GM23338 (cell line): ENCODE measurements around the gene SRRM2. TPM values are rescaled to one million over a fixed set of nuclear protein-coding genes. Genes with fewer than 3 reads are reported as not detected.

Source experiments
- ATAC-seq: fragments of 200-7000 bp; cut with Tn5 transposase; 3 replicates; pipeline ENCODE4 v1.9.1; 2020
- DNase-seq: peaks from one replicate; pipeline ENCODE4 v3.0.0-alpha.2; 2015; ENCODE audit warnings: low spot score
- H2AFZ ChIP-seq: fragments of 200-600 bp; sonication (generic); 2 replicates; pipeline ENCODE4 v1.8.0; 2016; ENCODE audit warnings: antibody characterized with exemption, mild to moderate bottlenecking, moderate library complexity
- H3F3A ChIP-seq: fragments of 200-600 bp; sonication (generic); replicated peaks from 2 replicates; pipeline ENCODE4 v1.8.0; 2017; ENCODE audit warnings: antibody characterized with exemption, mixed run types, low read depth
- H3K27ac ChIP-seq: fragments of 200-600 bp; sonication (generic); 2 replicates; pipeline ENCODE4 v1.6.1; 2016; ENCODE audit warnings: low read depth
- H3K27me3 ChIP-seq: fragments of 200-600 bp; sonication (generic); 2 replicates; pipeline ENCODE4 v1.8.0; 2016; ENCODE audit warnings: mild to moderate bottlenecking, mixed run types, moderate library complexity; ENCODE audit not compliant: insufficient read depth
- H3K36me3 ChIP-seq: fragments of 200-600 bp; sonication (generic); 2 replicates; pipeline ENCODE4 v1.8.0; 2016; ENCODE audit warnings: mild to moderate bottlenecking; ENCODE audit not compliant: insufficient read depth
- H3K4me1 ChIP-seq: fragments of 200-600 bp; sonication (generic); 2 replicates; pipeline ENCODE4 v1.8.0; 2016; ENCODE audit warnings: mild to moderate bottlenecking, moderate library complexity; ENCODE audit not compliant: insufficient read depth
- H3K4me2 ChIP-seq: fragments of 200-600 bp; sonication (generic); 2 replicates; pipeline ENCODE4 v1.7.1; 2017; ENCODE audit warnings: mixed run types
- H3K4me3 ChIP-seq: fragments of 200-600 bp; sonication (generic); 2 replicates; pipeline ENCODE4 v1.6.1; 2016; ENCODE audit warnings: mixed run types
- H3K79me2 ChIP-seq: fragments of 200-600 bp; sonication (generic); replicated peaks from 2 replicates; pipeline ENCODE4 v1.8.0; 2017; ENCODE audit warnings: mild to moderate bottlenecking; ENCODE audit not compliant: insufficient read depth
- H3K9me2 ChIP-seq: fragments of 200-600 bp; sonication (generic); 2 replicates; pipeline ENCODE4 v1.8.0; 2017; ENCODE audit not compliant: insufficient read depth
- H4K20me1 ChIP-seq: fragments of 200-600 bp; sonication (generic); replicated peaks from 2 replicates; pipeline ENCODE4 v1.8.0; 2017; ENCODE audit warnings: mild to moderate bottlenecking; ENCODE audit not compliant: insufficient read depth
- H3K27ac Mint-ChIP-seq: 2 replicates; pipeline ENCODE4 v1.8.0; 2020; ENCODE audit warnings: inconsistent platforms, mild to moderate bottlenecking, moderate library complexity, mixed read lengths
- H3K27me3 Mint-ChIP-seq: 3 replicates; pipeline ENCODE4 v1.8.0; 2022; ENCODE audit warnings: low read depth, mild to moderate bottlenecking, moderate library complexity, mixed read lengths, inconsistent platforms; ENCODE audit not compliant: insufficient read depth, poor library complexity
- H3K36me3 Mint-ChIP-seq: 3 replicates; pipeline ENCODE4 v1.8.0; 2021; ENCODE audit warnings: low read depth, mild to moderate bottlenecking, inconsistent platforms, moderate library complexity, mixed read lengths
- H3K4me1 Mint-ChIP-seq: 3 replicates; pipeline ENCODE4 v1.8.0; 2020; ENCODE audit warnings: mild to moderate bottlenecking, inconsistent platforms, mixed read lengths
- H3K4me3 Mint-ChIP-seq: 3 replicates; pipeline ENCODE4 v1.8.0; 2021; ENCODE audit warnings: moderate library complexity, mild to moderate bottlenecking, inconsistent platforms, mixed read lengths
- H3K9me3 Mint-ChIP-seq: 3 replicates; pipeline ENCODE4 v1.8.0; 2020; ENCODE audit warnings: moderate library complexity, mild to moderate bottlenecking, inconsistent platforms, mixed read lengths
- CREB1 ChIP-seq: fragments of 250-450 bp; sonication (Bioruptor Pico); IDR thresholded peaks from 2 replicates; pipeline ENCODE4 v1.5.0; 2020; ENCODE audit warnings: low read depth, mild to moderate bottlenecking, moderate library complexity
- CTCF ChIP-seq, 2 experiments: fragments of 200-600 bp in 1 of 2; sonication (generic) in 1 of 2; conservative IDR thresholded peaks; 2 replicates each; pipeline versions ENCODE4 v1.5.1 to v1.6.1; 2016 to 2017; ENCODE audit warnings: antibody characterized with exemption in 2 of 2, low read depth in 2 of 2, mild to moderate bottlenecking in 2 of 2, moderate library complexity in 1 of 2
- ETS1 ChIP-seq: IDR thresholded peaks from 2 replicates; pipeline ENCODE4 v1.6.1; 2016; ENCODE audit warnings: antibody characterized with exemption
- EZH2 ChIP-seq: fragments of 200-600 bp; sonication (generic); IDR thresholded peaks from one replicate; pipeline ENCODE4 v1.8.0; 2017; ENCODE audit warnings: antibody characterized with exemption, mild to moderate bottlenecking, low read depth; ENCODE audit not compliant: unreplicated experiment
- EZH2phosphoT487 ChIP-seq: fragments of 200-600 bp; sonication (generic); IDR thresholded peaks from one replicate; pipeline ENCODE4 v1.8.1; 2018; ENCODE audit warnings: antibody characterized with exemption; ENCODE audit not compliant: unreplicated experiment
- JUNB ChIP-seq: IDR thresholded peaks from one replicate; pipeline ENCODE4 v1.6.1; 2016; ENCODE audit warnings: antibody characterized with exemption; ENCODE audit not compliant: unreplicated experiment
- NANOG ChIP-seq: IDR thresholded peaks from 2 replicates; pipeline ENCODE4 v1.6.1; 2016; ENCODE audit warnings: antibody characterized with exemption, borderline replicate concordance
- STAT1 ChIP-seq: IDR thresholded peaks from one replicate; pipeline ENCODE4 v1.6.1; 2016; ENCODE audit warnings: antibody characterized with exemption; ENCODE audit not compliant: unreplicated experiment
- ZNF114 ChIP-seq: fragments of 250-450 bp; sonication (Bioruptor Pico); IDR thresholded peaks from 2 replicates; pipeline ENCODE4 v1.5.0; 2020; ENCODE audit warnings: mild to moderate bottlenecking, moderate library complexity
- polyA plus RNA-seq: library from polyadenylated mRNA; unstranded; fragments of >200 nt; fragmentation: Nextera tagmentation; extraction: Ambion mirVana; gene quantifications from 2 replicates; pipeline ENCODE4 v1.2.1, GENCODE V29; 2016
- total RNA-seq: library from RNA; depleted of rRNA; stranded (reverse); fragments of >200 nt; shearing (Covaris generic); gene quantifications from 2 replicates; pipeline ENCODE4 v1.2.3, GENCODE V29; 2014
- TF ChIP-seq, protein P1 (sequence below): IDR thresholded peaks from one replicate; pipeline ENCODE4 v1.6.1; 2018; ENCODE audit warnings: antibody characterized with exemption; ENCODE audit not compliant: unreplicated experiment

Gene SRRM2
- total and polyA plus RNA-seq, 2 experiments from 2014 or later = 308 to 893 TPM

DNA sequence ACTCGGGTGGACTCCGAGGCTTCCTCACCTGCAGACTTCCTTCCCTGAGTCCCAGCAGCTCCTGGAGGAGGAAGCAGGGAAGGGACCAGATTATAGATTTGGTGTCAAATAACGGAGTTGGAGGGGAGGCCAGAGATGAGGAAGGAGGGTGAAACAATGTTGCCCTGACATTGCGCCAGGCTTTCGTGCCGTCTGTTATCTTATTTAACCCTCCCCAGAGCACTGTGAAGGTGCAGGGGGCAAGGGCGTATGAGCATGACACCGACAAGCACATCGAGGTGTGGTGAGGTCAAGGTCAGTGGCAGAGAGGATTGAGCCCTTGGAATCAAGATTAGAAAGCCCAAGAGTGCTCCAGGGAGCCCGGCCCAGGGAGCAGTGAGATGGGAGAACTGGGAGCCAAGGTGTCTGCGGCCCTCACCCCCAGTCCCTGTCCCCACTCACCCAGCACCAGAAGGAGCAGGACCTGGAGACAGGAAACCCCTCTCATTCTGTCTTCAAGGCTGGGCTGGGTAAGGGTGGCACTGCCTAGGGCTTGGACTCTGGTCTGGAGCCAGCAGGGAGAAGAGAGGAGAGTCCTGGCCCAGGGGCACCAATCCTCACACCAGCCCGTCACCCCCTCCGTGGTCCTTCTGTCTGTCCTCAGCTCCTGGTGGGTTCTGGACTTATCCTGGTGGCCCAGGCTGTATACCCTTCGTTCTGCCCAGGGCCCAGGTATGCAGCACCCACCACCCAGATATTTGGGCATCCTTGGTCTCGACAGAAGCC, 33.8 kb downstream of the SRRM2 start (continued):
- TF ChIP-seq ZNF114 (CRISPR knock-in tag) (no peak), JUNB (no peak), NANOG (no peak), CTCF (conservative IDR thresholded peaks at IDR 0.05; ENCODE audit: low read depth in 2 of 2) (no peak), STAT1 (no peak), EZH2phosphoT487 (no peak), EZH2 (no peak), CREB1 (CRISPR knock-in tag) (no peak), ETS1 (no peak)
- TF ChIP-seq, protein P1, sequence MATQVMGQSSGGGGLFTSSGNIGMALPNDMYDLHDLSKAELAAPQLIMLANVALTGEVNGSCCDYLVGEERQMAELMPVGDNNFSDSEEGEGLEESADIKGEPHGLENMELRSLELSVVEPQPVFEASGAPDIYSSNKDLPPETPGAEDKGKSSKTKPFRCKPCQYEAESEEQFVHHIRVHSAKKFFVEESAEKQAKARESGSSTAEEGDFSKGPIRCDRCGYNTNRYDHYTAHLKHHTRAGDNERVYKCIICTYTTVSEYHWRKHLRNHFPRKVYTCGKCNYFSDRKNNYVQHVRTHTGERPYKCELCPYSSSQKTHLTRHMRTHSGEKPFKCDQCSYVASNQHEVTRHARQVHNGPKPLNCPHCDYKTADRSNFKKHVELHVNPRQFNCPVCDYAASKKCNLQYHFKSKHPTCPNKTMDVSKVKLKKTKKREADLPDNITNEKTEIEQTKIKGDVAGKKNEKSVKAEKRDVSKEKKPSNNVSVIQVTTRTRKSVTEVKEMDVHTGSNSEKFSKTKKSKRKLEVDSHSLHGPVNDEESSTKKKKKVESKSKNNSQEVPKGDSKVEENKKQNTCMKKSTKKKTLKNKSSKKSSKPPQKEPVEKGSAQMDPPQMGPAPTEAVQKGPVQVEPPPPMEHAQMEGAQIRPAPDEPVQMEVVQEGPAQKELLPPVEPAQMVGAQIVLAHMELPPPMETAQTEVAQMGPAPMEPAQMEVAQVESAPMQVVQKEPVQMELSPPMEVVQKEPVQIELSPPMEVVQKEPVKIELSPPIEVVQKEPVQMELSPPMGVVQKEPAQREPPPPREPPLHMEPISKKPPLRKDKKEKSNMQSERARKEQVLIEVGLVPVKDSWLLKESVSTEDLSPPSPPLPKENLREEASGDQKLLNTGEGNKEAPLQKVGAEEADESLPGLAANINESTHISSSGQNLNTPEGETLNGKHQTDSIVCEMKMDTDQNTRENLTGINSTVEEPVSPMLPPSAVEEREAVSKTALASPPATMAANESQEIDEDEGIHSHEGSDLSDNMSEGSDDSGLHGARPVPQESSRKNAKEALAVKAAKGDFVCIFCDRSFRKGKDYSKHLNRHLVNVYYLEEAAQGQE = no peak

- Histone ChIP-seq H3F3A (0 out of 2 replicates have a peak, but pooled peaks cover 3% of the 10 kb centered on the region), H3K36me3 (no peaks in the 10 kb centered on the region), H2AFZ (no peak overlapping the region), H3K27ac (no peak overlapping the region), H3K4me1 (no peaks in the 10 kb centered on the region), H3K4me3 (no peak overlapping the region), H4K20me1 (no peaks in the 10 kb centered on the region), H3K79me2 (no peaks in the 10 kb centered on the region), H3K4me2 (no peak overlapping the region), H3K27me3 (peaks cover 29% of the 10 kb centered on the region), H3K9me2 (no peaks in the 10 kb centered on the region)
- Mint-ChIP-seq H3K36me3 (no peaks in the 10 kb centered on the region), H3K27me3 (peaks cover 29% of the 10 kb centered on the region), H3K9me3 (no peaks in the 10 kb centered on the region; the same call in 2 of the 3 replicates), H3K4me1 (peaks cover 3% of the 10 kb centered on the region), H3K27ac (no peak overlapping the region), H3K4me3 (no peak overlapping the region)
- TF ChIP-seq NANOG = no peak
- no peak for DNase-seq
- ATAC-seq = no peak
Observed at GRCh38 chr16:2786826-2787151, 34.4 kb downstream of the SRRM2 start.
